ENCODE results near the gene MCOLN3.
"Not testable (repeated sequence)": the region's sequence is repeated elsewhere in the genome, so short reads cannot be mapped to it uniquely, and the experiment has no call there.

Gene MCOLN3

GRCh38 chr1:84991097-84991920 lies 57.0 kb downstream of the MCOLN3 start:
- peak overlapping the region; percentile 33 for H3K27ac Mint-ChIP-seq
- no peaks in the 10 kb centered on the region for H3K27me3 Mint-ChIP-seq (ENCODE audit: low read depth)
- H3K9me3 Mint-ChIP-seq, result no peaks in the 10 kb centered on the region
- H3K36me3 Mint-ChIP-seq (ENCODE audit: low read depth), result peaks cover 19% of the 10 kb centered on the region
- H3K4me3 Mint-ChIP-seq, result peak overlapping the region; percentile 26
- peaks cover 51% of the 10 kb centered on the region for H3K4me1 Mint-ChIP-seq (ENCODE audit: low read depth)

- Mint-ChIP-seq H3K27ac (peak overlapping the region; percentile 53), H3K4me1 (ENCODE audit: low read depth) (peaks cover 47% of the 10 kb centered on the region), H3K36me3 (ENCODE audit: low read depth) (peaks cover 32% of the 10 kb centered on the region), H3K4me3 (peak overlapping the region; percentile 18), H3K9me3 (peaks cover 6% of the 10 kb centered on the region), H3K27me3 (ENCODE audit: low read depth) (no peaks in the 10 kb centered on the region)
These were observed 59.7 kb downstream of the MCOLN3 start for GRCh38 chr1:84988588-84988987.

- H3K9me3 Mint-ChIP-seq; H3K27me3 Mint-ChIP-seq (ENCODE audit: low read depth); H3K4me3 Mint-ChIP-seq; H3K27ac Mint-ChIP-seq: not testable (repeated sequence)
- H3K4me1 Mint-ChIP-seq (ENCODE audit: low read depth), result peaks cover 30% of the 10 kb centered on the region
- peaks cover 27% of the 10 kb centered on the region for H3K36me3 Mint-ChIP-seq (ENCODE audit: low read depth)
These were observed 61.7 kb downstream of the MCOLN3 start for GRCh38 chr1:84986561-84986960.

DNA sequence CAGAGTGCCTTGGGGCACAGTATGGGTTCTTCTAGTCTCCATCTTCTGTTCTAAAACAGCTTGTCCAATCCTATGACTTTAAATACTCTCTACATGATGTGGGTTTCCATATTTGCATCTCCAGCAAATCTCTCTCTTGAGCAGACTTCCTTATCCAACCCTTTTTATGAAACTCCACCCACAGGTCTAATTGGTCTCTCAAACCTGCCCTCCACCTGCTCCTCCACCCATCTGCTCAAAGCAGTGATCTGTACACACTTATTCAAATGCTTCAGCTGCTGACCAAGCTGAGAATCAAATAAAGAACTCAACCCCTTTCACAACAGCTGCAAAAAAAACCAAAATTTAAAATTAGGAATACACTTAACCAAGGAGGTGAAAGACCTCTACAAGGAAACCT lies 62.9 kb downstream of the MCOLN3 start:
- H3K36me3 Mint-ChIP-seq (ENCODE audit: low read depth), result peaks cover 33% of the 10 kb centered on the region
- no peak overlapping the region for H3K4me3 Mint-ChIP-seq
- H3K4me1 Mint-ChIP-seq (ENCODE audit: low read depth), result peaks cover 25% of the 10 kb centered on the region
- no peaks in the 10 kb centered on the region for H3K27me3 Mint-ChIP-seq (ENCODE audit: low read depth)
- no peak overlapping the region for H3K27ac Mint-ChIP-seq
- peaks cover 8% of the 10 kb centered on the region for H3K9me3 Mint-ChIP-seq

DNA sequence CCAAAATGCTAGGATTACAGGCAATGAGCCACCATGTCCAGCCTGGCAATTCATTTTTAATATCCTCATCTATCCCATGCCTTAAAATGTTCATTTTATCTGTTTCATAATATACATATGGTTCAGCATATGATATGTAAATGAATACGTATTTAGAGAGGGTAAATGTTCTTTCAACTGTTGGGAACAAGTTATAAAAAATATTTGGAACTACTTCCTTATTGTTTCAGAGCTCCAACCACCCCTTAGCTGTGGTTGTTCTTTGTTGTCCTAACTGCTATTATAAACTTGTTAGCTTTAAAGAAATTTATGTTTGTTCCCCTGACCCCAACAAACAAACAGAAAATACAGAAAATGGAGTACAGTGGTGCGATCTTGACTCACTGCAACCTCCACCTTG lies 65.9 kb downstream of the MCOLN3 start:
- Mint-ChIP-seq H3K36me3 (ENCODE audit: low read depth) (peaks cover 46% of the 10 kb centered on the region), H3K4me3 (no peak overlapping the region), H3K27me3 (ENCODE audit: low read depth) (no peaks in the 10 kb centered on the region), H3K4me1 (ENCODE audit: low read depth) (peaks cover 26% of the 10 kb centered on the region), H3K9me3 (peaks cover 22% of the 10 kb centered on the region), H3K27ac (no peak overlapping the region)

GRCh38 chr1:84975035-84975434 lies 73.3 kb downstream of the MCOLN3 start:
- Mint-ChIP-seq H3K27me3 (ENCODE audit: low read depth) (no peaks in the 10 kb centered on the region), H3K36me3 (ENCODE audit: low read depth) (peaks cover 28% of the 10 kb centered on the region), H3K9me3 (peaks cover 12% of the 10 kb centered on the region), H3K4me3 (no peak overlapping the region), H3K27ac (peak overlapping the region; percentile 24), H3K4me1 (ENCODE audit: low read depth) (peaks cover 62% of the 10 kb centered on the region)

DNA sequence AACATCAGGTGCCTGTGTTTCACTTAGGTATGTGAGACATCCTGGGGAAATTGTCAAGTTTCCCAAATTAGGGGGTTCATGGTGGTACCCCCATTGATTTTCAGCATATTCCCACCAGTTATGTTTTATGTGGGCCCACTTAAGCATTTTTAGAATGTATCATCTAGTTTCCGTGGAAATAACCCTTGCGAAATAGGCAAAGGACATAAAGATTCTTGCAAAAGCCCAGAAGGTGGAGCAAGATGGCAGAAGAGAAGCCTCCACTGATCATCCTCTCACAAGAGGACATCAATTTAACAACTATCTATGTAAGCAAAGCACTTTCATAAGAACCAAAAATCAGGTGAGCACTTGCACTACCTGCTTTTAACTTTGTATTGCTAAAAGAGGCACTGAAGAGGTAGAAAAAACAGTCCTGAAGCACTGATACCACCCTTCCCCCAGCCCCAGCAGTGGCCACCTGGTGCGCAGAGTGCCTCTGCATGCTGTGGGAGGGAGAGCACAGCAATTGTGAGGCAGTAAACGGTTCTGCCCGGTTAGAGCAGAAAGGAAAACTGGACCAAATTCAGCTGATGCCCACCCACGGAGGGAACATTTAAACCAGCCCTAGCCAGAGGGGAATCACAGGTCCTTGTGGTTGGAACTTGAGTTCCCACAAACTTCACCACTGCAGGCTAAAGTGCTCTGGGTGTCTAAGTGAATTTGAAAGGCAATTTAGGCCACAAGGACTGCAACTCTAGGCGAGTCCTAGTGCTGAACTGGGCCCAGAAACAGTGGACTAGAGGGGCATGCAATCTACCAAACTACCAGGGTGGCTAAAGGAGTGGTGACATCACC lies 74.6 kb downstream of the MCOLN3 start:
- Mint-ChIP-seq H3K9me3 (no peaks in the 10 kb centered on the region), H3K4me3 (no peak overlapping the region), H3K27ac (peak overlapping the region; percentile 41), H3K36me3 (ENCODE audit: low read depth) (peaks cover 27% of the 10 kb centered on the region), H3K4me1 (ENCODE audit: low read depth) (peaks cover 62% of the 10 kb centered on the region), H3K27me3 (ENCODE audit: low read depth) (no peaks in the 10 kb centered on the region)

GRCh38 chr1:84972377-84972987 lies 75.8 kb downstream of the MCOLN3 start:
- peaks cover 25% of the 10 kb centered on the region for H3K36me3 Mint-ChIP-seq (ENCODE audit: low read depth)
- H3K27me3 Mint-ChIP-seq (ENCODE audit: low read depth), result no peaks in the 10 kb centered on the region
- H3K4me3 Mint-ChIP-seq, result peak overlapping the region; percentile 41
- H3K9me3 Mint-ChIP-seq, result no peaks in the 10 kb centered on the region
- H3K27ac Mint-ChIP-seq, result peak overlapping the region; percentile 77
- peaks cover 63% of the 10 kb centered on the region for H3K4me1 Mint-ChIP-seq (ENCODE audit: low read depth)

- Mint-ChIP-seq H3K9me3 (no peaks in the 10 kb centered on the region), H3K27me3 (ENCODE audit: low read depth) (no peaks in the 10 kb centered on the region), H3K36me3 (ENCODE audit: low read depth) (peaks cover 22% of the 10 kb centered on the region), H3K4me3 (peak overlapping the region; percentile 41), H3K27ac (peak overlapping the region; percentile 77), H3K4me1 (ENCODE audit: low read depth) (peaks cover 59% of the 10 kb centered on the region)
These were observed 76.3 kb downstream of the MCOLN3 start for GRCh38 chr1:84971957-84972356.

GRCh38 chr1:84969489-84970250 lies 78.6 kb downstream of the MCOLN3 start:
- no peaks in the 10 kb centered on the region for H3K9me3 Mint-ChIP-seq
- H3K27me3 Mint-ChIP-seq (ENCODE audit: low read depth), result no peaks in the 10 kb centered on the region
- H3K36me3 Mint-ChIP-seq (ENCODE audit: low read depth), result peaks cover 11% of the 10 kb centered on the region
- H3K4me1 Mint-ChIP-seq (ENCODE audit: low read depth), result peaks cover 47% of the 10 kb centered on the region
- no peak overlapping the region for H3K4me3 Mint-ChIP-seq
- H3K27ac Mint-ChIP-seq, result peak overlapping the region; percentile 68

- H3K4me1 Mint-ChIP-seq (ENCODE audit: low read depth), result peaks cover 39% of the 10 kb centered on the region
- peaks cover 12% of the 10 kb centered on the region for H3K36me3 Mint-ChIP-seq (ENCODE audit: low read depth)
- no peaks in the 10 kb centered on the region for H3K27me3 Mint-ChIP-seq (ENCODE audit: low read depth)
- no peak overlapping the region for H3K27ac Mint-ChIP-seq
- no peak overlapping the region for H3K4me3 Mint-ChIP-seq
- H3K9me3 Mint-ChIP-seq, result no peaks in the 10 kb centered on the region
These were observed 79.4 kb downstream of the MCOLN3 start for GRCh38 chr1:84968865-84969264.

DNA sequence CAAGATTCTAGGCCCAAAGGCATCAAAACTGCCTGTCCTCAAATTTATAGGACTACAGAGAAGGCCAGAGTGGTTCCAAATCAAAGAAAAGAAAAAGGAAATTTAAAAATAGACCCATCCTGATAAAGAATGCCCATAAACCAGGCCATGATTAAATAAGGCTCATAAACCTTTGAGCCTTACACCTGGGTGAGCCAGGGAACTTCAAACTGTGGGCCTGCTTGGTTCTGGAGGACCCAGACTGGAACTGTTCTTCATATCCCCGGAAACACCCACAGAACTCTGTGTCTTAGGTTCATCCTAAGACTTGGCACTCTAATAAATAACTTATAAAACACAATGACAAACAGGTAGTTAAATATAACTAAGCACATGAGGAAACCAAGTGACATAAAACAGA lies 80.2 kb downstream of the MCOLN3 start:
- peaks cover 32% of the 10 kb centered on the region for H3K4me1 Mint-ChIP-seq (ENCODE audit: low read depth)
- H3K36me3 Mint-ChIP-seq (ENCODE audit: low read depth), result peaks cover 20% of the 10 kb centered on the region
- no peak overlapping the region for H3K4me3 Mint-ChIP-seq
- no peaks in the 10 kb centered on the region for H3K9me3 Mint-ChIP-seq
- no peaks in the 10 kb centered on the region for H3K27me3 Mint-ChIP-seq (ENCODE audit: low read depth)
- H3K27ac Mint-ChIP-seq, result no peak overlapping the region

Measured in T-helper 1 cell treated with Interleukin-12 subunit alpha and Interleukin-12 subunit beta and Interleukin-4 antibody, amounts not matched to agents 30 μg/mL and 1 μg/mL, for 36 hours (primary cell).